HEK293 (cell line): ENCODE data around the gene PRPF18.

Source experiments
- CTCF ChIA-PET: fragments of 350-600 bp; formaldehyde crosslinking; extraction: SDS; loops from one replicate; lab custom pipeline; 2021; ENCODE audit warnings: antibody characterized with exemption; lab: Yijun Ruan, JAX
- POLR2A ChIA-PET: fragments of 300-600 bp; formaldehyde crosslinking; extraction: SDS; loops from one replicate; lab custom pipeline; 2020; ENCODE audit warnings: antibody characterized with exemption, inconsistent platforms; lab: Yijun Ruan, JAX
- H3K27ac ChIP-seq: fragments of 200-500 bp; sonication (Bioruptor generic); 2 replicates; pipeline ENCODE4 v1.5.1; 2014; ENCODE audit warnings: low read depth, low read length, control low read depth, inconsistent platforms; ENCODE audit errors: extremely low read depth
- H3K36me3 ChIP-seq, 2 experiments: fragments of 200-500 bp in 1 of 2; sonication (Bioruptor generic) in 1 of 2; 1 replicate in 1 of 2; 2 replicates in 1 of 2; pipeline ENCODE4 v1.5.1; 2014 to 2017; ENCODE audit warnings: inconsistent platforms in 2 of 2, low read length in 2 of 2; ENCODE audit not compliant: control insufficient read depth in 2 of 2, insufficient read depth in 1 of 2
- H3K4me1 ChIP-seq: fragments of 200-500 bp; sonication (Bioruptor generic); 2 replicates; pipeline ENCODE4 v1.5.1; 2014; ENCODE audit warnings: mild to moderate bottlenecking, low read length, inconsistent platforms; ENCODE audit not compliant: control insufficient read depth, insufficient read depth
- H3K4me3 ChIP-seq: 2 replicates; pipeline ENCODE4 v1.5.1; 2011; ENCODE audit warnings: low read depth, mild to moderate bottlenecking, control low read depth, low read length, moderate library complexity
- H3K9me3 ChIP-seq: fragments of 200-500 bp; sonication (Bioruptor generic); 2 replicates; pipeline ENCODE4 v1.5.1; 2014; ENCODE audit warnings: low read depth, low read length, inconsistent platforms; ENCODE audit not compliant: control insufficient read depth, insufficient read depth
- GLI2 ChIP-seq: fragments of 450-650 bp; formaldehyde crosslinking; IDR thresholded peaks from 2 replicates; pipeline ENCODE4; 2017; ENCODE audit warnings: missing biosample characterization, missing genetic modification characterization, low read depth, borderline replicate concordance
- KLF1 ChIP-seq: fragments of 450-650 bp; formaldehyde crosslinking; IDR thresholded peaks from 2 replicates; pipeline ENCODE4 v1.5.1; 2016; ENCODE audit warnings: missing biosample characterization, missing genetic modification characterization
- KLF7 ChIP-seq: fragments of 450-650 bp; formaldehyde crosslinking; IDR thresholded peaks from 2 replicates; pipeline ENCODE4 v1.5.1; 2016; ENCODE audit warnings: missing biosample characterization, missing genetic modification characterization, borderline replicate concordance
- MYNN ChIP-seq: fragments of 450-650 bp; formaldehyde crosslinking; IDR thresholded peaks from 2 replicates; pipeline ENCODE4 v1.5.1; 2016; ENCODE audit warnings: missing biosample characterization, missing genetic modification characterization, borderline replicate concordance
- OSR2 ChIP-seq: fragments of 450-650 bp; formaldehyde crosslinking; IDR thresholded peaks from 2 replicates; pipeline ENCODE4 v1.5.1; 2016; ENCODE audit warnings: missing biosample characterization, missing genetic modification characterization
- RBAK ChIP-seq: fragments of 450-650 bp; formaldehyde crosslinking; IDR thresholded peaks from 2 replicates; pipeline ENCODE4 v1.5.1; 2016; ENCODE audit warnings: missing biosample characterization, missing genetic modification characterization
- SETDB1 ChIP-seq: IDR thresholded peaks from one replicate; pipeline ENCODE4 v1.6.1; 2017; ENCODE audit warnings: mild to moderate bottlenecking, low read length, moderate library complexity, mixed read lengths; ENCODE audit not compliant: insufficient read length
- SP7 ChIP-seq: fragments of 450-650 bp; formaldehyde crosslinking; IDR thresholded peaks from 2 replicates; pipeline ENCODE4 v1.5.1; 2016; ENCODE audit warnings: missing biosample characterization, missing genetic modification characterization
- TCF7L2 ChIP-seq: IDR thresholded peaks from 2 replicates; pipeline ENCODE4 v1.6.1; 2011; ENCODE audit warnings: low read depth, mild to moderate bottlenecking, inconsistent platforms, low read length, moderate library complexity, borderline replicate concordance
- TRIM28 ChIP-seq: IDR thresholded peaks from 2 replicates; pipeline ENCODE4 v1.6.1; 2011; ENCODE audit warnings: low read length, control low read depth, borderline replicate concordance
- YY2 ChIP-seq: fragments of 450-650 bp; formaldehyde crosslinking; IDR thresholded peaks from 2 replicates; pipeline ENCODE4 v1.5.1; 2016; ENCODE audit warnings: missing biosample characterization, missing genetic modification characterization
- ZBTB10 ChIP-seq: fragments of 450-650 bp; formaldehyde crosslinking; IDR thresholded peaks from 2 replicates; pipeline ENCODE4 v1.5.1; 2016; ENCODE audit warnings: missing biosample characterization, missing genetic modification characterization
- ZEB2 ChIP-seq: fragments of 450-650 bp; formaldehyde crosslinking; IDR thresholded peaks from 2 replicates; pipeline ENCODE4 v1.5.1; 2016; ENCODE audit warnings: missing biosample characterization, missing genetic modification characterization
- ZFP3 ChIP-seq: fragments of 450-650 bp; formaldehyde crosslinking; IDR thresholded peaks from 2 replicates; pipeline ENCODE4 v1.5.1; 2016; ENCODE audit warnings: low read depth, missing biosample characterization, missing genetic modification characterization
- ZNF211 ChIP-seq: fragments of 450-650 bp; formaldehyde crosslinking; IDR thresholded peaks from 2 replicates; pipeline ENCODE4 v1.5.1; 2016; ENCODE audit warnings: low read depth, missing biosample characterization, missing genetic modification characterization
- ZNF221 ChIP-seq: fragments of 450-650 bp; formaldehyde crosslinking; IDR thresholded peaks from 2 replicates; pipeline ENCODE4 v1.5.1; 2017; ENCODE audit warnings: missing biosample characterization, missing genetic modification characterization, borderline replicate concordance
- ZNF302 ChIP-seq: fragments of 450-650 bp; formaldehyde crosslinking; IDR thresholded peaks from 2 replicates; pipeline ENCODE4 v1.5.1; 2016; ENCODE audit warnings: missing biosample characterization, missing genetic modification characterization, low read depth
- ZNF324 ChIP-seq: fragments of 450-650 bp; formaldehyde crosslinking; IDR thresholded peaks from 2 replicates; pipeline ENCODE4 v1.5.1; 2016; ENCODE audit warnings: missing biosample characterization, missing genetic modification characterization
- ZNF513 ChIP-seq: fragments of 450-650 bp; IDR thresholded peaks from 2 replicates; pipeline ENCODE4 v1.5.1; 2018; ENCODE audit warnings: missing biosample characterization, missing genetic modification characterization
- ZNF544 ChIP-seq: fragments of 450-650 bp; formaldehyde crosslinking; IDR thresholded peaks from 2 replicates; pipeline ENCODE4 v1.5.0; 2017; ENCODE audit warnings: missing biosample characterization, missing genetic modification characterization
- ZNF555 ChIP-seq: fragments of 450-650 bp; formaldehyde crosslinking; conservative IDR thresholded peaks from 2 replicates; pipeline ENCODE4 v1.5.1; 2017; ENCODE audit warnings: missing biosample characterization, mild to moderate bottlenecking, missing genetic modification characterization, inconsistent platforms
- ZNF664 ChIP-seq: fragments of 450-650 bp; formaldehyde crosslinking; IDR thresholded peaks from 2 replicates; pipeline ENCODE4 v1.5.1; 2016; ENCODE audit warnings: missing biosample characterization, missing genetic modification characterization
- ZNF837 ChIP-seq: fragments of 450-650 bp; formaldehyde crosslinking; IDR thresholded peaks from 2 replicates; pipeline ENCODE4 v1.5.1; 2016; ENCODE audit warnings: missing biosample characterization, missing genetic modification characterization

The PRPF18 gene

GRCh38 chr10:13550802-13551201, 36.0 kb upstream of the PRPF18 start:
- ChIA-PET POLR2A (no interaction called here), CTCF (interaction anchor here (0.7 kb wide), 1 partner anchor 163 kb away, joined by 3 read pairs; no protein-coding TSS in a partner anchor)
- Histone ChIP-seq H3K4me1 (no peaks in the 10 kb centered on the region), H3K36me3 (no peaks in the 10 kb centered on the region), H3K27ac (no peak overlapping the region), H3K4me3 (no peak overlapping the region), H3K9me3 (no peaks in the 10 kb centered on the region)
- TF ChIP-seq TRIM28 (peak; percentile 40; the same call in 1 of the 2 replicates), SETDB1 (peak; percentile 91), ZNF664 (tag by site-specific recombination) (no peak)

GRCh38 chr10:13555884-13556510, 30.8 kb upstream of the PRPF18 start:
- POLR2A ChIA-PET = no interaction called here
- no peak overlapping the region for H3K27ac ChIP-seq
- CTCF ChIA-PET = interaction anchor here (0.6 to 1.2 kb wide), 2 partner anchors 19 to 20 kb away, joined by 4 read pairs; no protein-coding TSS in a partner anchor
- H3K4me3 ChIP-seq = no peak overlapping the region
- 0 out of 2 replicates have a peak, but pooled peaks have one; percentile 38 for TF ChIP-seq MYNN (tag by site-specific recombination)
- TF ChIP-seq OSR2 (tag by site-specific recombination) = peak; percentile 55; the same call in 1 of the 2 replicates
- TF ChIP-seq ZNF324 = no peak
- no peaks in the 10 kb centered on the region for H3K36me3 ChIP-seq
- no peaks in the 10 kb centered on the region; the same call in 1 of the 2 replicates for H3K4me1 ChIP-seq
- no peaks in the 10 kb centered on the region for H3K9me3 ChIP-seq

GRCh38 chr10:13559124-13559700, 27.6 kb upstream of the PRPF18 start:
- ChIA-PET POLR2A (no interaction called here), CTCF (interaction anchor here (0.6 kb wide), 1 partner anchor 9 kb away, joined by 4 read pairs; no protein-coding TSS in a partner anchor)
- Histone ChIP-seq H3K4me1 (no peaks in the 10 kb centered on the region; the same call in 1 of the 2 replicates), H3K9me3 (no peaks in the 10 kb centered on the region), H3K36me3 (no peaks in the 10 kb centered on the region), H3K4me3 (no peak overlapping the region), H3K27ac (no peak overlapping the region)
- TF ChIP-seq RBAK (tag by site-specific recombination) = no peak
- no peak for TF ChIP-seq ZBTB10 (tag by site-specific recombination)
- no peak for TF ChIP-seq ZNF324
- no peak for TF ChIP-seq ZFP3
- TF ChIP-seq ZNF555 = no peak
- TF ChIP-seq ZNF513 = no peak
- no peak for TF ChIP-seq ZEB2 (tag by site-specific recombination)
- no peak for TF ChIP-seq KLF7
- no peak for TF ChIP-seq ZNF837 (tag by site-specific recombination)
- TF ChIP-seq ZNF211 (tag by site-specific recombination) = no peak
- no peak for TF ChIP-seq ZNF302 (tag by site-specific recombination)
- no peak for TF ChIP-seq YY2 (tag by site-specific recombination)
- TF ChIP-seq ZNF544 (tag by site-specific recombination) = no peak
- no peak for TF ChIP-seq OSR2 (tag by site-specific recombination)
- no peak for TF ChIP-seq KLF1 (tag by site-specific recombination)
- TF ChIP-seq ZNF221 (tag by site-specific recombination) = no peak
- no peak for TF ChIP-seq GLI2
- no peak for TF ChIP-seq SP7 (tag by site-specific recombination)
- no peak for TF ChIP-seq TCF7L2
